PC-3 (cell line): ENCODE data around the gene COX11.

ENCODE experiments used
- CTCF ChIP-seq: fragments of 300-600 bp; sonication (generic); conservative IDR thresholded peaks from 2 replicates; pipeline ENCODE4 v1.5.1; 2017; ENCODE audit warnings: antibody characterized with exemption, low read depth, mild to moderate bottlenecking, low read length
- EZH2phosphoT487 ChIP-seq: fragments of 300-600 bp; sonication (generic); IDR thresholded peaks from 2 replicates; pipeline ENCODE4 v1.6.1; 2018; ENCODE audit warnings: mild to moderate bottlenecking, antibody characterized with exemption, low read length, borderline replicate concordance

- no peak for TF ChIP-seq CTCF
- TF ChIP-seq EZH2phosphoT487: no peak
Observed at GRCh38 chr17:54916721-54917120, 51.7 kb downstream of the COX11 start.
